Adrenal gland (tissue), 12 donors: ENCODE measurements around the gene S100G. TPM values are rescaled to one million over a fixed set of nuclear protein-coding genes. Genes with fewer than 3 reads are reported as not detected.
"Not testable (repeated sequence)": the region's sequence is repeated elsewhere in the genome, so short reads cannot be mapped to it uniquely, and the experiment has no call there.

Experiments
- DNase-seq, 7 donors: peaks; one replicate each; pipeline ENCODE4 v3.0.0-alpha.2; 2019 to 2020
- H3K27ac ChIP-seq, 5 donors: fragments of 200-600 bp; sonication (generic) in 4 of 5; 1 replicate in 3 of 5; 2 replicates in 2 of 5; pipeline versions ENCODE4 v1.5.1 to v1.8.0; 2016 to 2020; ENCODE audit warnings: mild to moderate bottlenecking in 1 of 5
- H3K27me3 ChIP-seq: fragments of 200-600 bp; 2 replicates; pipeline ENCODE4 v1.8.0; 2021
- H3K36me3 ChIP-seq, 2 donors: fragments of 200-600 bp; replicated peaks in 1 of 2; 1 replicate in 1 of 2; 2 replicates in 1 of 2; pipeline versions ENCODE4 v1.5.1 to v1.8.0; 2018 to 2022
- H3K4me1 ChIP-seq, 2 donors: fragments of 200-600 bp; replicated peaks in 1 of 2; 1 replicate in 1 of 2; 2 replicates in 1 of 2; pipeline versions ENCODE4 v1.5.1 to v1.8.0; 2018 to 2021
- H3K4me3 ChIP-seq, 4 donors: fragments of 200-600 bp; sonication (generic) in 3 of 4; one replicate each; pipeline ENCODE4 v1.5.1; 2016 to 2018
- H3K9me3 ChIP-seq, 3 donors: fragments of 200-600 bp; sonication (generic) in 1 of 3; replicated peaks in 1 of 3; 1 replicate in 2 of 3; 2 replicates in 1 of 3; pipeline versions ENCODE4 v1.5.1 to v1.8.0; 2016 to 2021
- POLR2A ChIP-seq, 2 donors: fragments of 450-650 bp; IDR thresholded peaks; one replicate each; pipeline ENCODE4 v1.6.1; 2017; ENCODE audit warnings: antibody characterized with exemption in 2 of 2, mild to moderate bottlenecking in 2 of 2, moderate library complexity in 1 of 2
- WGBS, 4 donors: extraction: QIAGEN DNeasy Blood & Tissue Kit in 2 of 4; methylation state at CpG; one replicate each; pipeline versions ENCODE4 v1.1.5 to v1.1.7; 2013 to 2017; 5-methylcytosine and 5-hydroxymethylcytosine counted together
- intact Hi-C, 2 donors: fragments of 100-400 bp; cut with DNase I; formaldehyde crosslinking; loops; one replicate each; pipeline versions ENCODE4 v1.14.1 to v1.15.0; 2022 to 2023
- polyA plus RNA-seq, 3 donors: library from polyadenylated mRNA; stranded (reverse); fragments of 200-250 nt in 2 of 3; fragments of 350-450 nt in 1 of 3; fragmentation: Illumina TruSeq in 1 of 3; extraction: RNeasy Lipid Tissue Mini Kit (QIAGEN cat#74804) in 1 of 3; gene quantifications; one replicate each; pipeline ENCODE4 v1.2.3, GENCODE V29; 2013 to 2014
- total RNA-seq, 9 donors: library from RNA; depleted of rRNA in 4 of 9; stranded (reverse); fragments of >200 nt in 4 of 9; fragments of 120-200 nt in 1 of 9; fragmentation: NEBNext Ultra II Directional in 1 of 9; extraction: Animal tissue kit (Norgen Biotek cat#: 25700) in 1 of 9; gene quantifications; one replicate each; pipeline versions ENCODE4 v1.1.0 to v1.2.4, GENCODE V29; 2013 to 2023
- TF ChIP-seq, protein P1 (sequence below), 6 experiments: fragments of 450-650 bp in 4 of 6; fragments of 200-600 bp in 2 of 6; sonication (generic) in 1 of 6; IDR thresholded peaks; 1 replicate in 5 of 6; 2 replicates in 1 of 6; pipeline versions ENCODE4 v1.5.1 to v1.8.0; 2016 to 2021; ENCODE audit warnings: antibody characterized with exemption in 6 of 6, mild to moderate bottlenecking in 2 of 6, moderate library complexity in 1 of 6
- donor health status: healthy with polysubstance abuse.
- donor health status: Bipolar disorder and iron deficiency.
- donor health status: DM: yes; HTN: yes; CAD: no.
- donor health status: DM: no; HTN: no; CAD: no.
- donor health status: DM: no; HTN: no; CAD: no.
- donor health status: DM: yes; HTN: yes; CAD: no.

S100G gene
- total and polyA plus RNA-seq, 12 donors: 0.33 to 0.48 TPM; not detected in 10

DNA sequence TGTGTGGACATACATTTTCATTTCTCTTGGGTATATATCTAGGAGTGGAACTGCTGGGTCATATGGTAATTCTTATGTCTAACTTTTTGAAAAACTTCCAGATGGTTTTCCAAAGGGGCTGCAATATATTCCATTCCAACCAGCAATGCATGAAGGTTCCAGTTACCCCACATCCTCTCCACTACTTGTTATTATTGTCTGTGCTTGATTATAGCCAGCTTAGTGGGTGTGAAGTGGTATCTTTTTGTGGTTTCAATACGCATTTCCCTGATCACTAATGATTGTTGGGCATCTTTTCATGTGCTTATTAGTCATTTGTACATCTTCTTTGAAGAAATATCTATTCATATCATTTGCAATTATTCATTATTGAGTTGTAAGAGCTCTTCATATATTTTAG is 31.5 kb upstream of the S100G start:
- H3K27ac ChIP-seq: no peak overlapping the region
- 77 to 94% (median 89%) methylated on average over 1 of the region's 1 CpG for WGBS, 4 donors
- intact Hi-C loops: no loop called here
- TF ChIP-seq, protein P1, sequence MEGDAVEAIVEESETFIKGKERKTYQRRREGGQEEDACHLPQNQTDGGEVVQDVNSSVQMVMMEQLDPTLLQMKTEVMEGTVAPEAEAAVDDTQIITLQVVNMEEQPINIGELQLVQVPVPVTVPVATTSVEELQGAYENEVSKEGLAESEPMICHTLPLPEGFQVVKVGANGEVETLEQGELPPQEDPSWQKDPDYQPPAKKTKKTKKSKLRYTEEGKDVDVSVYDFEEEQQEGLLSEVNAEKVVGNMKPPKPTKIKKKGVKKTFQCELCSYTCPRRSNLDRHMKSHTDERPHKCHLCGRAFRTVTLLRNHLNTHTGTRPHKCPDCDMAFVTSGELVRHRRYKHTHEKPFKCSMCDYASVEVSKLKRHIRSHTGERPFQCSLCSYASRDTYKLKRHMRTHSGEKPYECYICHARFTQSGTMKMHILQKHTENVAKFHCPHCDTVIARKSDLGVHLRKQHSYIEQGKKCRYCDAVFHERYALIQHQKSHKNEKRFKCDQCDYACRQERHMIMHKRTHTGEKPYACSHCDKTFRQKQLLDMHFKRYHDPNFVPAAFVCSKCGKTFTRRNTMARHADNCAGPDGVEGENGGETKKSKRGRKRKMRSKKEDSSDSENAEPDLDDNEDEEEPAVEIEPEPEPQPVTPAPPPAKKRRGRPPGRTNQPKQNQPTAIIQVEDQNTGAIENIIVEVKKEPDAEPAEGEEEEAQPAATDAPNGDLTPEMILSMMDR (IDR thresholded peaks at IDR 0.05): no peak
- H3K4me1 ChIP-seq: no peaks in the 10 kb centered on the region
- no peak overlapping the region for H3K4me3 ChIP-seq
- no peak for DNase-seq
- no peaks in the 10 kb centered on the region for H3K9me3 ChIP-seq
- H3K36me3 ChIP-seq: no peaks in the 10 kb centered on the region
- H3K27me3 ChIP-seq: no peaks in the 10 kb centered on the region

DNA sequence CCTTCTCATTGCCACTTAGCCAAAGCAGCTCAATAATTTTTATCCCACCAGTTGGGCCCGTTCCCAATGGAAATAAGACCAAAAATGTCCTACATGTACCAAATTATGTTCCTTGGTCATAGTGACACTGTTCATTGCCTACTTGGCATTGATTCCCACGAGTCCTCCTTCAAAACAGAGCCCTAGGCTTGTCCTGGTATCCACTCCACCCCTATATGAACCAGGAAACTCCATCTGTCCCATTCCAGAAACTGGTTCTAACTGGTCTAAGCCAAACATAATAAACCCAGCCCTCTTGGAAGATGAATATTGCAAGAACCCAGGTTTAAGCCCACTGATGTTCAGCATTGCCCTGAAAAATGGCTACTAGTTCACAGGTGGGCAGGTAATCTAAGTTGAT is 30.9 kb upstream of the S100G start:
- DNase-seq: no peak
- 81 to 100% (median 90%) methylated on average over 2 of the region's 2 CpGs for WGBS, 4 donors
- Histone ChIP-seq H3K27ac (no peak overlapping the region), H3K36me3 (no peaks in the 10 kb centered on the region), H3K4me3 (no peak overlapping the region), H3K9me3 (no peaks in the 10 kb centered on the region), H3K4me1 (no peaks in the 10 kb centered on the region), H3K27me3 (no peaks in the 10 kb centered on the region)
- TF ChIP-seq POLR2A (IDR thresholded peaks at IDR 0.05): no peak
- TF ChIP-seq, protein P1 (IDR thresholded peaks at IDR 0.05): no peak
- intact Hi-C loops: no loop called here

DNA sequence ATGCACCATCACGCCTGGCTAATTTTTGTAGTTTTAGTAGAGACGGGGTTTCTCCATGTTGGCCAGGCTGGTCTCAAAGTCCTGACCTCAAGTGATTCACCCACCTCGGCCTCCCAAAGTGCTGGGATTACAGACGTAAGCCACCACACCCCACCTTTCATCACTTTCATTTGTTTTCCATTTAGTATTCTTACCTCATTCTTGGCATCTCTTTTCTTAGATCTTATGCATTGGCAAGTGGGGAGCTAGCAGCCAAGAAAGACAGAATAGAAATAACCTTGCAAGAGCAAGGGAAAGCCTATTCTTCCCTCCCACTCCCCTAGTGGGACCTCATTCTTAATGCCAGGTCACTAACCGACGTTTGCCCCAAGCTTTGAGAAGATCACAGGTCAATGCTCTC is 21.4 kb upstream of the S100G start:
- H3K27ac ChIP-seq, H3K4me3 ChIP-seq, DNase-seq, H3K36me3 ChIP-seq, H3K9me3 ChIP-seq, H3K4me1 ChIP-seq, H3K27me3 ChIP-seq, intact Hi-C loops: not testable (repeated sequence)
- 65 to 89% (median 80%) methylated on average over 6 of the region's 6 CpGs for WGBS, 4 donors

DNA sequence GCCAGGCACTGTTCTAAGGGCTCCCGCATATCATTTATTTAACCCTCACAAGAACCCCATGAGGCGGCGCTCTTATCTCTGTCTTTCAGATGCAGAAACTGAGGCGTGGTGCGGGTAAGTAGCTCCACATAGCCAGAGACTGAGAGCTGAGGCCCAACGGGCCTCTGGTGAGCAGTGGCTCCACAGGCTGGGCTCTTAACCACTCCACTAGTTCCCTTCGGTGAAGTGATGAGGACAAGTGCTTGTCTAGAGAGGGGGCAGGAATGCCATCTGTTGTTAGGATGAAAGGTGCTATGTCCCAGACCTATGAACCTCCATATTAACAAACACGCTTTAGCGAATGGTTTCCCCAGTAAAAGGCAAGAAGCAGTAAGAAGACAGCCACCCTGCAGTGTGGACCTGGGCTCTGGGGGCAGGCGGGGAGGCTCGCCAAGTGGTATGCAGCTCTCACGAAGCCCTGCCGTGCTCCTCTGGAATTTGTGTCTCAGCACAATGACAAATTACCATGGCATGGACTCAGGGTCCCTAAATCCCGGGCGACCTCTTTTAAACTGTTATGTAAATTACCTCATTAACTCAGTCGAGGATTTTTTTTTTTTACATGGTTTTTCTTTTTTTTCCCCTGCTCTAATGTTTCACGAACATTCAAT is 20.9 kb upstream of the S100G start:
- no peaks in the 10 kb centered on the region for H3K36me3 ChIP-seq
- 58 to 86% (median 76%) methylated on average over 17 of the region's 17 CpGs for WGBS, 4 donors
- H3K27me3 ChIP-seq: no peaks in the 10 kb centered on the region
- no peak overlapping the region for H3K4me3 ChIP-seq
- TF ChIP-seq POLR2A (IDR thresholded peaks at IDR 0.05): no peak
- TF ChIP-seq, protein P1 (IDR thresholded peaks at IDR 0.05): no peak
- H3K27ac ChIP-seq: no peak overlapping the region
- H3K4me1 ChIP-seq: peaks cover 2 to 10% of the 10 kb centered on the region in 2 donors
- H3K9me3 ChIP-seq: no peaks in the 10 kb centered on the region
- intact Hi-C loops: no loop called here
- no peak for DNase-seq

DNA sequence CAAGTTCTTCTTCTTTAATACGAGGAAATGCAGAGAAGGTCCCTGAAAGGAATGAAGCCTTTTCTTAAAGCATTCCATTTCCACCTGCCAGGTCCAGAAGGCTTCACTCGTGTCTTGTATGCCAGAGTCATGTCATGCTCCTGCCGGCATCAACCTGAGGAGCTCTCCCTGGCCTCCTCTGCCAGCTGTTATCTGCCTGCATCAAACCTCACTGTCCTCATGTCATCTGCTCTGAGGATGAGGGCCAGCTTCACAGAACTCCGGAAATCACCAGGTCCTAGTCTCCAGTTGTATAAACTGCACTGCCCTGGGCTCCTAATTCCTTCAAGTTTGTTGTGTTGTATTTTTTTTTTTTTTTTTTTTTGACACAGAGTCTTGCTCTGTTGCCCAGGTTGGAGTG is 20.0 kb upstream of the S100G start:
- no peak for TF ChIP-seq POLR2A (IDR thresholded peaks at IDR 0.05)
- TF ChIP-seq, protein P1 (IDR thresholded peaks at IDR 0.05): no peak
- Histone ChIP-seq H3K36me3 (no peaks in the 10 kb centered on the region), H3K4me3 (no peak overlapping the region), H3K27me3 (no peaks in the 10 kb centered on the region), H3K9me3 (no peaks in the 10 kb centered on the region), H3K27ac (no peak overlapping the region), H3K4me1 (peaks cover 5 to 13% of the 10 kb centered on the region in 2 donors)
- intact Hi-C loops: no loop called here
- WGBS, 4 donors: 61 to 91% (median 72%) methylated on average over 4 of the region's 4 CpGs
- DNase-seq: no peak
